ENCODE results near the gene MVP. TPM values are rescaled to one million over a fixed set of nuclear protein-coding genes. Genes with fewer than 3 reads are reported as not detected.

The MVP gene
- total RNA-seq, 1 experiment from 2014 or later, result 75.1 TPM

GRCh38 chr16:29809850-29810698 is 10.2 kb upstream of the MVP start:
- H3K27me3 ChIP-seq (ENCODE audit: insufficient read depth, low read length), result no peaks in the 10 kb centered on the region
- peak overlapping the region in 1 of 2 experiments; percentile 66; a peak in 1 of 4 replicates for H3K4me3 ChIP-seq (replicated peaks in 1 of 2; ENCODE audit: low read depth in 1 of 2, low read length in 2 of 2)
- no TSS peak for BruUV-seq (replicated peaks)
- intact Hi-C loops (cut with micrococcal nuclease), result no loop called here
- DNase-seq (ENCODE audit: low read depth, low spot score) (no peak), ATAC-seq (no peak)
- RAD21 ChIA-PET (ENCODE audit: low non-redundant PET in 1 of 2, low total read pairs in 2 of 2, uncharacterized antibody in 2 of 2, unreplicated experiment in 2 of 2), result no interaction called here
- POLR2A ChIA-PET, result interaction anchor here (1.3 to 1.4 kb wide), 2 partner anchors 16 to 211 kb away, joined by 3 read pairs; no protein-coding TSS in a partner anchor
- CTCF ChIA-PET, result no interaction called here
- peaks cover 30 to 69% of the 10 kb centered on the region in 2 experiments for H3K4me1 ChIP-seq (ENCODE audit: control insufficient read depth in 1 of 2, insufficient read depth in 2 of 2, low read length in 2 of 2)
- no peaks in the 10 kb centered on the region for H4K20me1 ChIP-seq (ENCODE audit: insufficient read depth)
- H3K79me2 ChIP-seq (ENCODE audit: insufficient read depth, low read length), result peaks cover 35% of the 10 kb centered on the region
- H2AFZ ChIP-seq (ENCODE audit: low read depth, low read length, poor library complexity, severe bottlenecking), result no peak overlapping the region
- H3K9me2 ChIP-seq (ENCODE audit: insufficient read depth), result no peaks in the 10 kb centered on the region
- peak overlapping the region; percentile 90 for H3K27ac ChIP-seq (ENCODE audit: low read depth, low read length)
- H3K4me2 ChIP-seq (ENCODE audit: low read length), result peak overlapping the region; percentile 99
- TF ChIP-seq SIN3A (IDR thresholded peaks at IDR 0.05; ENCODE audit: low read depth) (no peak), TCF7L2 (IDR thresholded peaks at IDR 0.05; ENCODE audit: borderline replicate concordance, extremely low read depth, insufficient read depth, insufficient read length) (no peak)
- H3K9ac ChIP-seq (ENCODE audit: low read length), result peak overlapping the region; percentile 95
- H3K36me3 ChIP-seq (ENCODE audit: control insufficient read depth in 1 of 2, insufficient read depth in 2 of 2, low read length in 2 of 2), result peaks cover 6 to 17% of the 10 kb centered on the region in 2 experiments; a peak in 3 of 4 replicates
- no peaks in the 10 kb centered on the region for H3K9me3 ChIP-seq (ENCODE audit: control insufficient read depth in 1 of 2, insufficient read depth in 1 of 2, low read depth in 1 of 2, low read length in 2 of 2)

- CTCF ChIA-PET, result no interaction called here
- Histone ChIP-seq H3K9me2 (ENCODE audit: insufficient read depth) (no peaks in the 10 kb centered on the region), H3K79me2 (ENCODE audit: insufficient read depth, low read length) (peaks cover 35% of the 10 kb centered on the region), H3K9me3 (ENCODE audit: control insufficient read depth in 1 of 2, insufficient read depth in 1 of 2, low read depth in 1 of 2, low read length in 2 of 2) (no peaks in the 10 kb centered on the region), H3K36me3 (ENCODE audit: control insufficient read depth in 1 of 2, insufficient read depth in 2 of 2, low read length in 2 of 2) (peaks cover 6 to 17% of the 10 kb centered on the region in 2 experiments; a peak in 3 of 4 replicates), H3K27ac (ENCODE audit: low read depth, low read length) (peak overlapping the region; percentile 90), H4K20me1 (ENCODE audit: insufficient read depth) (no peaks in the 10 kb centered on the region), H3K4me1 (ENCODE audit: control insufficient read depth in 1 of 2, insufficient read depth in 2 of 2, low read length in 2 of 2) (peaks cover 33 to 71% of the 10 kb centered on the region in 2 experiments), H3K4me2 (ENCODE audit: low read length) (peak overlapping the region; percentile 99), H2AFZ (ENCODE audit: low read depth, low read length, poor library complexity, severe bottlenecking) (no peak overlapping the region), H3K4me3 (replicated peaks in 1 of 2; ENCODE audit: low read depth in 1 of 2, low read length in 2 of 2) (peak overlapping the region; percentile 17 to 66), H3K27me3 (ENCODE audit: insufficient read depth, low read length) (no peaks in the 10 kb centered on the region), H3K9ac (ENCODE audit: low read length) (peak overlapping the region; percentile 95)
- RAD21 ChIA-PET (ENCODE audit: low non-redundant PET in 1 of 2, low total read pairs in 2 of 2, uncharacterized antibody in 2 of 2, unreplicated experiment in 2 of 2), result no interaction called here
- DNase-seq (ENCODE audit: low read depth, low spot score) (no peak), ATAC-seq (no peak)
- intact Hi-C loops (cut with micrococcal nuclease), result no loop called here
- BruUV-seq (replicated peaks), result TSS peak; percentile 64
- TF ChIP-seq SP1 (IDR thresholded peaks at IDR 0.05; ENCODE audit: low read depth) (no peak), CBX3 (IDR thresholded peaks at IDR 0.05; ENCODE audit: low read depth) (no peak), SRF (IDR thresholded peaks at IDR 0.05; ENCODE audit: low read depth) (no peak), EGR1 (IDR thresholded peaks at IDR 0.05; ENCODE audit: low read depth) (no peak), EZH2phosphoT487 (IDR thresholded peaks at IDR 0.05; ENCODE audit: borderline replicate concordance) (no peak), YY1 (IDR thresholded peaks at IDR 0.05; ENCODE audit: extremely low read depth, insufficient replicate concordance, low read depth, low read length) (no peak), JUND (IDR thresholded peaks at IDR 0.05) (no peak), ZBTB33 (IDR thresholded peaks at IDR 0.05; ENCODE audit: extremely low read depth, insufficient replicate concordance, low read length) (no peak), CTCF (IDR thresholded peaks at IDR 0.05 in 2 of 3, conservative IDR thresholded peaks at IDR 0.05 in 1 of 3; ENCODE audit: borderline replicate concordance in 1 of 3, insufficient read depth in 1 of 3, low read depth in 2 of 3, low read length in 2 of 3) (no peak), TCF7L2 (IDR thresholded peaks at IDR 0.05; ENCODE audit: borderline replicate concordance, extremely low read depth, insufficient read depth, insufficient read length) (no peak), ATF3 (IDR thresholded peaks at IDR 0.05) (no peak), FOSL1 (IDR thresholded peaks at IDR 0.05; ENCODE audit: low read depth) (no peak), ZFX (IDR thresholded peaks at IDR 0.05) (no peak)
- POLR2A ChIA-PET, result interaction anchor here (1.3 to 1.4 kb wide), 2 partner anchors 15 to 210 kb away, joined by 3 read pairs; no protein-coding TSS in a partner anchor
These were observed 9.5 kb upstream of the MVP start for GRCh38 chr16:29810699-29811169.

All from HCT116 (cell line).